OCI-LY3 (cell line): ENCODE data around the gene MIA2.

Experiments used
- CTCF ChIP-seq: fragments of 200-600, 300-600 bp; sonication (generic); IDR thresholded peaks from 2 replicates; pipeline ENCODE4 v1.5.1; 2014; ENCODE audit warnings: antibody characterized with exemption, low read length, low read depth
- EZH2phosphoT487 ChIP-seq: fragments of 200-600 bp; shearing (Covaris generic); IDR thresholded peaks from 2 replicates; pipeline ENCODE4 v1.6.1; 2018; ENCODE audit warnings: antibody characterized with exemption, mixed run types, low read depth

GRCh38 chr14:39228509-39229221 is 5.0 kb upstream of the MIA2 start:
- TF ChIP-seq CTCF (no peak), EZH2phosphoT487 (no peak)
